Stimulated activated naive CD4-positive, alpha-beta T cell (primary cell): ENCODE data around the gene ARHGAP24.
"Not testable (repeated sequence)": the region's sequence is repeated elsewhere in the genome, so short reads cannot be mapped to it uniquely, and the experiment has no call there.

Experiments used
- DNase-seq, 6 experiments: peaks; one replicate each; lab custom pipeline; 2025; lab: John Stamatoyannopoulos, UW

The ARHGAP24 gene

GRCh38 chr4:85656759-85657505, 182.0 kb downstream of the ARHGAP24 start:
- no peak for DNase-seq

GRCh38 chr4:85658766-85659439, 184.0 kb downstream of the ARHGAP24 start:
- DNase-seq = no peak

- DNase-seq = no peak
Observed at GRCh38 chr4:85659610-85660218, 184.8 kb downstream of the ARHGAP24 start.

- DNase-seq = not testable (repeated sequence)
Observed at GRCh38 chr4:85666625-85667024, 191.7 kb downstream of the ARHGAP24 start.

- no peak for DNase-seq
Observed at GRCh38 chr4:85669204-85669603, 194.3 kb downstream of the ARHGAP24 start.

GRCh38 chr4:85669992-85670548, 195.1 kb downstream of the ARHGAP24 start:
- DNase-seq = no peak

GRCh38 chr4:85671120-85671519, 196.2 kb downstream of the ARHGAP24 start:
- DNase-seq = no peak

GRCh38 chr4:85672116-85672515, 197.2 kb downstream of the ARHGAP24 start:
- DNase-seq = no peak

- DNase-seq = no peak
Observed at GRCh38 chr4:85672959-85673358, 198.0 kb downstream of the ARHGAP24 start.

GRCh38 chr4:85673540-85673939, 198.6 kb downstream of the ARHGAP24 start:
- DNase-seq = no peak

- no peak for DNase-seq
Observed at GRCh38 chr4:85675076-85676049, 200.4 kb downstream of the ARHGAP24 start.

- DNase-seq = no peak
Observed at GRCh38 chr4:85676050-85676425, 201.1 kb downstream of the ARHGAP24 start.

GRCh38 chr4:85676850-85677590, 202.1 kb downstream of the ARHGAP24 start:
- DNase-seq = no peak

- no peak for DNase-seq
Observed at GRCh38 chr4:85681221-85681657, 206.3 kb downstream of the ARHGAP24 start.

- DNase-seq = no peak
Observed at GRCh38 chr4:85681921-85682320, 207.0 kb downstream of the ARHGAP24 start.

- no peak for DNase-seq
Observed at GRCh38 chr4:85682391-85682790, 207.4 kb downstream of the ARHGAP24 start.

GRCh38 chr4:85684676-85685075, 209.7 kb downstream of the ARHGAP24 start:
- DNase-seq = no peak

- DNase-seq = no peak
Observed at GRCh38 chr4:85686398-85686797, 211.4 kb downstream of the ARHGAP24 start.

- DNase-seq = no peak
Observed at GRCh38 chr4:85688055-85688740, 213.2 kb downstream of the ARHGAP24 start.

- DNase-seq = no peak
Observed at GRCh38 chr4:85696661-85697060, 221.7 kb downstream of the ARHGAP24 start.
